Measurements from ENCODE around the gene TSEN15. TPM values are rescaled to one million over a fixed set of nuclear protein-coding genes. Genes with fewer than 3 reads are reported as not detected.
A peak's percentile ranks its signal among the peaks of the same experiment; 100 is the strongest.

The TSEN15 gene
- total and polyA plus RNA-seq, 2 of the 13 experiments (the other 11 are each of a cell fraction or from before 2014, with no cell fraction given), result 25.6 to 35.8 TPM

GRCh38 chr1:184002071-184002470 is 49.5 kb upstream of the TSEN15 start (continued):
- TF ChIP-seq DBP (CRISPR knock-in tag; IDR thresholded peaks at IDR 0.05; ENCODE audit: not compliant biosample characterization), result no peak
- TF ChIP-seq ZSCAN29 (CRISPR knock-in tag; conservative IDR thresholded peaks at IDR 0.05), result no peak
- 0 out of 2 replicates have a peak, but pooled peaks have one; percentile 48 for TF ChIP-seq FOXJ3 (CRISPR knock-in tag; IDR thresholded peaks at IDR 0.05; ENCODE audit: borderline replicate concordance)
- no peak for TF ChIP-seq ZNF350 (CRISPR knock-in tag; IDR thresholded peaks at IDR 0.05; ENCODE audit: borderline replicate concordance, low read depth)
- no peak for TF ChIP-seq MXD4 (CRISPR knock-in tag; IDR thresholded peaks at IDR 0.05)
- TF ChIP-seq TP53 (CRISPR knock-in tag; conservative IDR thresholded peaks at IDR 0.05), result no peak
- TF ChIP-seq ZBTB14 (CRISPR knock-in tag; IDR thresholded peaks at IDR 0.05), result no peak
- no peak for TF ChIP-seq SIX1 (CRISPR knock-in tag; IDR thresholded peaks at IDR 0.05; ENCODE audit: borderline replicate concordance)
- peak; percentile 53 for TF ChIP-seq TEAD3 (CRISPR knock-in tag; optimal IDR thresholded peaks at IDR 0.05; ENCODE audit: borderline replicate concordance)
- TF ChIP-seq KAT8 (CRISPR knock-in tag; IDR thresholded peaks at IDR 0.05), result peak; percentile 59
- no peak for TF ChIP-seq IRF1 (CRISPR knock-in tag; IDR thresholded peaks at IDR 0.05; ENCODE audit: low read depth)
- TF ChIP-seq FOSL1 (CRISPR knock-in tag; IDR thresholded peaks at IDR 0.05; ENCODE audit: borderline replicate concordance), result peak; percentile 73
- no peak for TF ChIP-seq ZNF672 (CRISPR knock-in tag; IDR thresholded peaks at IDR 0.05)
- no peak for TF ChIP-seq TCF12 (IDR thresholded peaks at IDR 0.05)
- no peak for TF ChIP-seq TCF12 (CRISPR knock-in tag; IDR thresholded peaks at IDR 0.05)
- TF ChIP-seq ZNF691 (CRISPR knock-in tag; IDR thresholded peaks at IDR 0.05; ENCODE audit: borderline replicate concordance, low read depth), result 0 out of 2 replicates have a peak, but pooled peaks have one; percentile 37
- no peak for TF ChIP-seq ZNF280B (CRISPR knock-in tag; IDR thresholded peaks at IDR 0.05; ENCODE audit: borderline replicate concordance)
- TF ChIP-seq ZNF446 (CRISPR knock-in tag; IDR thresholded peaks at IDR 0.05), result no peak
- no peak for TF ChIP-seq RAD51 (IDR thresholded peaks at IDR 0.05; ENCODE audit: borderline replicate concordance)
- no peak for TF ChIP-seq ZNF564 (CRISPR knock-in tag; IDR thresholded peaks at IDR 0.05)
- TF ChIP-seq IKZF5 (CRISPR knock-in tag; IDR thresholded peaks at IDR 0.05), result 0 out of 2 replicates have a peak, but pooled peaks have one; percentile 52
- no peak for TF ChIP-seq KAT7 (CRISPR knock-in tag; IDR thresholded peaks at IDR 0.05; ENCODE audit: borderline replicate concordance)
- no peak for TF ChIP-seq GTF3A (CRISPR knock-in tag; conservative IDR thresholded peaks at IDR 0.05)
- peak; percentile 93 for TF ChIP-seq FOSL2 (CRISPR knock-in tag; IDR thresholded peaks at IDR 0.05)
- no peak for TF ChIP-seq MEF2D (CRISPR knock-in tag; IDR thresholded peaks at IDR 0.05)
- TF ChIP-seq ZNF530 (CRISPR knock-in tag; IDR thresholded peaks at IDR 0.05; ENCODE audit: low read depth), result no peak
- TF ChIP-seq KDM6A (CRISPR knock-in tag; IDR thresholded peaks at IDR 0.05; ENCODE audit: low read depth), result no peak

Measured in HepG2 (cell line).